Stomach (tissue), 4 donors: ENCODE data around the gene PFDN6.

Source experiments
- EP300 ChIP-seq: sonication (generic); formaldehyde crosslinking; IDR thresholded peaks from one replicate; pipeline ENCODE4 v1.6.1; 2017; ENCODE audit warnings: antibody characterized with exemption
- POLR2A ChIP-seq, 4 donors: fragments of 450-650 bp; IDR thresholded peaks; one replicate each; pipeline ENCODE4 v1.6.1; 2016; ENCODE audit warnings: antibody characterized with exemption in 4 of 4, control low read depth in 2 of 4, mild to moderate bottlenecking in 1 of 4, moderate library complexity in 1 of 4
- POLR2AphosphoS5 ChIP-seq, 3 donors: sonication (generic); formaldehyde crosslinking; IDR thresholded peaks; one replicate each; pipeline ENCODE4 v1.6.1; 2016; ENCODE audit warnings: antibody characterized with exemption in 3 of 3
- TF ChIP-seq, protein P1 (sequence below), 7 experiments: fragments of 450-650 bp in 4 of 7; fragments of 200-600 bp in 3 of 7; sonication (generic) in 3 of 7; IDR thresholded peaks; one replicate each; pipeline ENCODE4 v1.5.1; 2016 to 2019; ENCODE audit warnings: antibody characterized with exemption in 7 of 7, control low read depth in 2 of 7, mild to moderate bottlenecking in 1 of 7

DNA sequence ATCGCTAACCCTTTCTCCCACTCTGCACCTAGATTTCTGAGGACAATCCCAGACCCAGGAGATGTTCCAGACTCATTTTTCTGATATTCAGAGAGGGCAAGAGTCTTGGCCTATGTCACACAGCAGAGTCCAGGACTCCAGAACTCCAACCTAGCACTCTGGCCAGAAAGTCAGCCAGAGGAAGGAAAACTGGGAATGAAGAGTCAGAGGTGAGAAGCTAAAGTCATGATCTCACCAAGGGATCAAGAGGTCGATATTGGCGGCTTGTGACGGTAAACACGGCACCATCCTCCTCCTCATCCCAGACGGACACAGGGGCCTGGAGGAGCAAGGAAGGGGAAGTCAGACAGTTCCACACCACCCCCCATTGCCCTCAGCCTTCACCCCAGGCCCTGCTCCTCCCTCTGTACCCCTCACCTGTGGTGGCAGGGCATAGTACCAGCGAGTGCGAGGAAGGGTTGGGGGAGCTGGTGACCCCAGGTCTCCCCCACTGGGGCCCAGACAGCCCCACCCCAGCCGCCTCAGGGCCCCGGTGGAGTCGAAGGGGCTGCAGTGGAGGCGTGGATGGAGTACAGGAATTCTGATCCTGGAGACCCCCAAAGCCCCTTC is 7.5 kb downstream of the PFDN6 start:
- TF ChIP-seq, protein P1, sequence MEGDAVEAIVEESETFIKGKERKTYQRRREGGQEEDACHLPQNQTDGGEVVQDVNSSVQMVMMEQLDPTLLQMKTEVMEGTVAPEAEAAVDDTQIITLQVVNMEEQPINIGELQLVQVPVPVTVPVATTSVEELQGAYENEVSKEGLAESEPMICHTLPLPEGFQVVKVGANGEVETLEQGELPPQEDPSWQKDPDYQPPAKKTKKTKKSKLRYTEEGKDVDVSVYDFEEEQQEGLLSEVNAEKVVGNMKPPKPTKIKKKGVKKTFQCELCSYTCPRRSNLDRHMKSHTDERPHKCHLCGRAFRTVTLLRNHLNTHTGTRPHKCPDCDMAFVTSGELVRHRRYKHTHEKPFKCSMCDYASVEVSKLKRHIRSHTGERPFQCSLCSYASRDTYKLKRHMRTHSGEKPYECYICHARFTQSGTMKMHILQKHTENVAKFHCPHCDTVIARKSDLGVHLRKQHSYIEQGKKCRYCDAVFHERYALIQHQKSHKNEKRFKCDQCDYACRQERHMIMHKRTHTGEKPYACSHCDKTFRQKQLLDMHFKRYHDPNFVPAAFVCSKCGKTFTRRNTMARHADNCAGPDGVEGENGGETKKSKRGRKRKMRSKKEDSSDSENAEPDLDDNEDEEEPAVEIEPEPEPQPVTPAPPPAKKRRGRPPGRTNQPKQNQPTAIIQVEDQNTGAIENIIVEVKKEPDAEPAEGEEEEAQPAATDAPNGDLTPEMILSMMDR (IDR thresholded peaks at IDR 0.05) = no peak
- TF ChIP-seq POLR2AphosphoS5 (IDR thresholded peaks at IDR 0.05) (no peak), POLR2A (IDR thresholded peaks at IDR 0.05) (no peak), EP300 (no peak)
